Endothelial cell of umbilical vein (primary cell): ENCODE measurements around the gene CLIP2. TPM values are rescaled to one million over a fixed set of nuclear protein-coding genes. Genes with fewer than 3 reads are reported as not detected.

Source experiments
- BruUV-seq: library from RNA; stranded (reverse); fragments of 400-500 nt; replicated peaks from 2 replicates; lab custom pipeline; 2021; lab: Mats Ljungman, UMichigan
- CTCF ChIA-PET: fragments of 300-600, 350-600 bp; sonication (Branson Sonifier 250); formaldehyde crosslinking; loops from one replicate; lab custom pipeline; 2021; ENCODE audit warnings: antibody characterized with exemption, inconsistent platforms; lab: Charles Lee
- POLR2A ChIA-PET: fragments of 300-600, 350-600 bp; sonication (Branson Sonifier 250); formaldehyde crosslinking; loops from one replicate; lab custom pipeline; 2021; ENCODE audit warnings: antibody characterized with exemption, inconsistent platforms; lab: Charles Lee
- DNase-seq: peaks from one replicate; pipeline ENCODE4 v3.0.0-alpha.2; 2011; ENCODE audit warnings: low read depth, low spot score
- FAIRE-seq: peaks from 2 replicates; lab custom pipeline; 2011; peaks lifted over from hg19 to GRCh38; lab: Jason Lieb, UNC
- H2AFZ ChIP-seq: 2 replicates; pipeline ENCODE4 v1.6.0; 2012; ENCODE audit warnings: low read depth, low read length, control low read depth, inconsistent platforms
- H3K27ac ChIP-seq: 2 replicates; pipeline ENCODE4 v1.5.1; 2011; ENCODE audit warnings: low read depth, mild to moderate bottlenecking, control low read depth, low read length, moderate library complexity; ENCODE audit not compliant: insufficient read depth
- H3K27me3 ChIP-seq, 2 experiments: 2 replicates each; pipeline versions ENCODE4 v1.6.0 to v1.6.1; 2011; ENCODE audit warnings: low read length in 2 of 2, mixed read lengths in 1 of 2; ENCODE audit not compliant: control insufficient read depth in 2 of 2, insufficient read depth in 2 of 2
- H3K36me3 ChIP-seq, 2 experiments: 2 replicates in 1 of 2; 3 replicates in 1 of 2; pipeline ENCODE4 v1.5.1; 2011; ENCODE audit warnings: low read length in 2 of 2, mild to moderate bottlenecking in 1 of 2, moderate library complexity in 1 of 2; ENCODE audit not compliant: control insufficient read depth in 2 of 2, insufficient read depth in 2 of 2; ENCODE audit errors: extremely low read depth in 1 of 2
- H3K4me1 ChIP-seq: 3 replicates; pipeline ENCODE4 v1.5.1; 2011; ENCODE audit warnings: mild to moderate bottlenecking, low read length; ENCODE audit not compliant: control insufficient read depth, insufficient read depth; ENCODE audit errors: extremely low read depth
- H3K4me2 ChIP-seq: 2 replicates; pipeline ENCODE4 v1.6.1; 2011; ENCODE audit warnings: low read length, control low read depth, mixed read lengths; ENCODE audit not compliant: insufficient read depth
- H3K4me3 ChIP-seq, 3 experiments: fragments of 200-600 bp in 1 of 3; sonication (generic), shearing (Covaris generic) in 1 of 3; replicated peaks in 1 of 3; 2 replicates each; pipeline ENCODE4 v1.5.1; 2011 to 2016; ENCODE audit warnings: control low read depth in 3 of 3, low read length in 3 of 3, mild to moderate bottlenecking in 2 of 3, inconsistent platforms in 1 of 3, low read depth in 1 of 3, moderate library complexity in 1 of 3; ENCODE audit not compliant: insufficient read depth in 1 of 3
- H3K79me2 ChIP-seq: 2 replicates; pipeline ENCODE4 v1.6.0; 2012; ENCODE audit warnings: low read length, inconsistent platforms; ENCODE audit not compliant: control insufficient read depth, insufficient read depth
- H3K9ac ChIP-seq: replicated peaks from 2 replicates; pipeline ENCODE3; 2011; ENCODE audit warnings: low read length, control low read depth; ENCODE audit not compliant: insufficient read depth; ENCODE audit errors: extremely low read depth
- H3K9me1 ChIP-seq: replicated peaks from 3 replicates; pipeline ENCODE4 v1.6.0; 2011; ENCODE audit warnings: mild to moderate bottlenecking, low read length; ENCODE audit not compliant: control insufficient read depth, insufficient read depth; ENCODE audit errors: extremely low read depth
- H3K9me3 ChIP-seq: replicated peaks from 2 replicates; pipeline ENCODE4 v1.5.1; 2012; ENCODE audit warnings: low read length, inconsistent platforms; ENCODE audit not compliant: control insufficient read depth, insufficient read depth
- H4K20me1 ChIP-seq: replicated peaks from 2 replicates; pipeline ENCODE3; 2011; ENCODE audit warnings: mild to moderate bottlenecking, low read length; ENCODE audit not compliant: control insufficient read depth, insufficient read depth; ENCODE audit errors: extremely low read depth
- CTCF ChIP-seq, 2 donors: IDR thresholded peaks; 1 replicate in 1 of 2; 2 replicates in 1 of 2; pipeline ENCODE4 v1.5.1; 2011; ENCODE audit warnings: low read length in 2 of 2, mild to moderate bottlenecking in 2 of 2, moderate library complexity in 2 of 2, control low read depth in 1 of 2, inconsistent platforms in 1 of 2, low read depth in 1 of 2; ENCODE audit not compliant: insufficient read depth in 1 of 2; ENCODE audit errors: extremely low read depth in 1 of 2
- EZH2 ChIP-seq: IDR thresholded peaks from 2 replicates; pipeline ENCODE4 v1.6.1; 2012; ENCODE audit warnings: borderline replicate concordance, low read depth, mild to moderate bottlenecking, moderate library complexity, low read length, inconsistent platforms; ENCODE audit not compliant: severe bottlenecking
- FOS ChIP-seq: IDR thresholded peaks from 2 replicates; pipeline ENCODE4 v1.6.1; 2011; ENCODE audit warnings: mild to moderate bottlenecking, low read length, moderate library complexity, borderline replicate concordance; ENCODE audit not compliant: insufficient read depth
- GATA2 ChIP-seq: IDR thresholded peaks from 2 replicates; pipeline ENCODE4 v1.7.0; 2011; ENCODE audit warnings: low read depth, mild to moderate bottlenecking, moderate library complexity, mixed read lengths, low read length; ENCODE audit not compliant: insufficient read length, insufficient read depth
- JUN ChIP-seq: IDR thresholded peaks from 2 replicates; pipeline ENCODE4 v1.6.1; 2011; ENCODE audit warnings: borderline replicate concordance, low read depth; ENCODE audit not compliant: insufficient read length, insufficient read depth
- MAX ChIP-seq: IDR thresholded peaks from 2 replicates; pipeline ENCODE4 v1.6.1; 2011; ENCODE audit not compliant: insufficient read depth, insufficient read length
- MYC ChIP-seq: IDR thresholded peaks from one replicate; pipeline ENCODE4 v1.6.1; 2011; ENCODE audit warnings: mild to moderate bottlenecking, low read depth, low read length
- POLR2A ChIP-seq: IDR thresholded peaks from 2 replicates; pipeline ENCODE4 v1.6.1; 2012; ENCODE audit warnings: low read depth, mild to moderate bottlenecking, control low read depth, low read length
- POLR2AphosphoS5 ChIP-seq: IDR thresholded peaks from 2 replicates; pipeline ENCODE4 v1.6.1; 2012; ENCODE audit warnings: low read depth, mild to moderate bottlenecking, control low read depth, low read length, moderate library complexity; ENCODE audit not compliant: insufficient read depth
- dilution Hi-C: fragments of 300-500 bp; cut with MboI; formaldehyde crosslinking; loops from one replicate; pipeline ENCODE4 v1.15.0; 2019; ENCODE audit warnings: low sequenced_read_pairs; ENCODE audit not compliant: extremely low pct_ligation_motif_present
- intact Hi-C: fragments of 100-400 bp; cut with micrococcal nuclease; formaldehyde crosslinking; loops from one replicate; pipeline ENCODE4 v1.10.0; 2022
- polyA plus RNA-seq, 4 experiments: library from polyadenylated mRNA; depleted of rRNA in 3 of 4; stranded (reverse) in 3 of 4; unstranded in 1 of 4; fragments of >200 nt; gene quantifications; 2 replicates each; pipeline versions ENCODE4 v1.2.1 to v1.2.3, GENCODE V29; 2011 to 2012; ENCODE audit warnings: missing spikeins in 1 of 4
- total RNA-seq: library from RNA; stranded (reverse); gene quantifications from 2 replicates; pipeline ENCODE4 v1.2.3, GENCODE V29; 2021

The CLIP2 gene
- total and polyA plus RNA-seq, 2 donors (not counting 3 experiments of a cell fraction or from before 2014, with no cell fraction given): 8.3 to 37.1 TPM

DNA sequence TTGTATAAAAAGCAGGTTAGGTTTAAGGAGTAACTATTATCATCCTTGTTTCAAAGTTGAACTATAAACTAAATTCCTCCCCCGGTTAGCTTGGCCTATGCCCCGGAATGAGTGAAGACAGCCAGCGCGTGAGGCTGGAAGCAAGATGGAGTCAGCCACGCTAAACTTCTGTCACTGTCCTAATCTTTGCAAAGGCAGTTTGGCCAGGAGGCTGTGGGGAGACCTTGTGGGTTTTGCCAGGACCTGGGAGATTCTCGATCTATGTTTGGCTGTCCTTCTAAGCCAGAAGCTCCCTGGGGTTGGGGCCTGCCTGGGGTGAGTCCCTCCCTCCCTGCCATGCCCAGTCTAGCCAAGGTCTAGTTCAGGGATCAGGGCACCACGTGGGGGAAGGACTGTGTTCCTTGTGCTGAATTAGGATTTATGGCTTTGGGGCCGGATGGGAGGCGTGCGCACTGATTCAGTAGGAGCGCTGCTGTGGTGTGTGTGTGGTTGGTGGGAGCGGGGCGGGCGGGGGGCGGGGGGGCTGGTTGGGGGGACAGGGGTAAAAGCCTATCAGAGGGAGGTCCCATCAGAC lies 163.6 kb downstream of the CLIP2 start:
- DNase-seq: peak; percentile 10
- TSS peak; percentile 16 for BruUV-seq
- ChIA-PET CTCF (no interaction called here), POLR2A (no interaction called here)
- H3K4me1 ChIP-seq: peaks cover 9% of the 10 kb centered on the region
- peak overlapping the region; percentile 66 for H3K9ac ChIP-seq
- dilution Hi-C loops: no loop called here
- peak overlapping the region; percentile 91 for H2AFZ ChIP-seq
- no peaks in the 10 kb centered on the region for H4K20me1 ChIP-seq
- H3K79me2 ChIP-seq: peaks cover 8% of the 10 kb centered on the region
- H3K9me1 ChIP-seq: no peaks in the 10 kb centered on the region
- TF ChIP-seq JUN (no peak), MAX (no peak), POLR2AphosphoS5 (no peak), GATA2 (no peak), EZH2 (no peak), FOS (no peak), CTCF (IDR thresholded peaks at IDR 0.05; ENCODE audit: extremely low read depth in 1 of 2, insufficient read depth in 1 of 2, low read depth in 1 of 2, low read length in 2 of 2) (no peak), MYC (no peak), POLR2A (no peak)
- no peaks in the 10 kb centered on the region for H3K27me3 ChIP-seq
- no peak overlapping the region for H3K4me2 ChIP-seq
- peak overlapping the region; percentile 40 for H3K27ac ChIP-seq
- FAIRE-seq: no peak
- H3K4me3 ChIP-seq: peak overlapping the region in 2 of 3 experiments; percentile 50 to 76
- H3K9me3 ChIP-seq: no peaks in the 10 kb centered on the region
- no peaks in the 10 kb centered on the region for H3K36me3 ChIP-seq
- intact Hi-C loops: loop anchor here (10.0 kb wide), 1 partner anchor 202 kb away; the partner anchor contains the start of gene GTF2I
